K562 (cell line): ENCODE data around the gene ALOX12.

Experiments used
- CBFA2T3 ChIP-seq: fragments of 450-650 bp; IDR thresholded peaks from 2 replicates; pipeline ENCODE4 v1.6.1; 2017
- CEBPB ChIP-seq: fragments of 450-650 bp; IDR thresholded peaks from 2 replicates; pipeline ENCODE4 v1.6.1; 2016; ENCODE audit warnings: missing genetic modification characterization, missing compliant biosample characterization
- GTF2E2 ChIP-seq: fragments of 200-800 bp; sonication (Bioruptor generic); IDR thresholded peaks from 2 replicates; pipeline ENCODE4 v1.6.1; 2016; ENCODE audit warnings: missing genetic modification characterization, missing compliant biosample characterization
- POLR2A ChIP-seq: fragments of 450-650 bp; conservative IDR thresholded peaks from 2 replicates; pipeline ENCODE4 v1.6.1; 2016
- RCOR1 ChIP-seq, 2 experiments: IDR thresholded peaks; 2 replicates each; pipeline ENCODE4 v1.6.1; 2012; ENCODE audit warnings: low read depth in 2 of 2, low read length in 2 of 2, borderline replicate concordance in 1 of 2, improper control_type of control experiment in 1 of 2
- ZNF174 ChIP-seq: fragments of 250-450 bp; sonication (Bioruptor Pico); IDR thresholded peaks from 2 replicates; pipeline ENCODE4 v1.4.0; 2020; ENCODE audit warnings: mild to moderate bottlenecking

DNA sequence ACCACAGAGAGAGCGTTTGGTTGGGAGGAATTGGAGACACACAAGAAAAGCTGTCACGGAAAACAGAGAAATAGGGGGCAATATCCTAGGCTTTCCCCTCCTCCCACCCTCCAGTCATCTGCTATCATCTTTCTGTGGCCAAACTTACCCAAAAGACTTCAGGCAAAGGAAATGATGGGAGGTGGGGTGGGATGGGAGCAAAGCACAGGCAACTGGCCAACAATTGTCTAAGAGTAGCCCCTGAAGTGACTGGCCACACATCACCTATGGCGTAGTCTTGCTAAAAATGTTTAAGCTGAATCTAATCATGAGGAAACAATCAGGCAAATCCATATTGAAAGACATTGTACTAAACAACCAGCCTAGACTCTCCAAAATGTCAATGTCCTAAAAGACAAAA is 46.9 kb upstream of the ALOX12 start:
- TF ChIP-seq POLR2A (no peak), CBFA2T3 (no peak), CEBPB (tag) (no peak), GTF2E2 (tag) (no peak), RCOR1 (IDR thresholded peaks at IDR 0.05; ENCODE audit: borderline replicate concordance in 1 of 2, low read depth in 2 of 2, low read length in 2 of 2) (no peak), ZNF174 (CRISPR knock-in tag) (no peak)
